GM19324 (cell line): ENCODE results near the gene AK5.
A peak's percentile ranks its signal among the peaks of the same experiment; 100 is the strongest.
"Not testable (repeated sequence)": the region's sequence is repeated elsewhere in the genome, so short reads cannot be mapped to it uniquely, and the experiment has no call there.

Experiments
- ATAC-seq: cut with Tn5 transposase; IDR thresholded peaks from one replicate; pipeline ENCODE4 v1.9.1; 2021; ENCODE audit warnings: mild to moderate bottlenecking, moderate library complexity; ENCODE audit not compliant: unreplicated experiment, low FRiP score

AK5 gene

DNA sequence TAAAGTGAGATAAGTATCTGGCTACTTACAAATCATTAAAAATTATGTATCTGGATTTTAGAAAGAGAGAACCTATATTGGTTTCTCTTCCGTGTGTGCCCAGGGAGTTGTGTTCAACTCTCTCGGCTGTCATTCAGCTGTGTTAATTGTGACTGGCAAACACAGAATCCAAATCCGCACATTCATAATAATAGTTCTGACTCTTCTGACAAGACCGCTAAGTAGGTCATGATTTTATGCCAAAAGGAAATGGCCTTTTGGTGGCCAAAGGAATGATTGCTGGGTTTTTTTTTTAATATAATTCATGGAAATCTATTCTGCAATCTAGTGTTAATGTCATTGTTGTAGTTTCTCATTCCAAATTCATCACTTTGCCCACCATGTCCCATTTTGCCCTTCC, 110.7 kb downstream of the AK5 start:
- no peak for ATAC-seq

DNA sequence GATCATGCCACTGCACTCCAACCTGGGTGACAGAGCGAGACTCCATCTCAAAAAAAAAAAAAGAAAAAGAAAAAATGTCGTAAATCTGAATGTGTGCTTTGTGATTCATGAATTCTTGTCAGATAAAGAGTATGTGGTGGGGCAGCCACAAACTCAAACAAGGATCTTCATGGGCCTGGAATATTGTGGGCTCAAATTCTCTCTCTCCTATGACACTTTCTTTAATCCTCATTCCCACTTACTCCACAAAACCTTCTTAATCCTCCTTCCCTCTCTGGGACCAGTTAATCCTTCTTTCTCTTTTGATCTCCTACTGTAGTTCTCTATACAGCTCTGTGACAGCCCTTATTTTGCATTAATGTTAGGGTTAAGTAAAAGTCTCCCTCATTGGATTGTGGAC, 112.3 kb downstream of the AK5 start:
- no peak for ATAC-seq

DNA sequence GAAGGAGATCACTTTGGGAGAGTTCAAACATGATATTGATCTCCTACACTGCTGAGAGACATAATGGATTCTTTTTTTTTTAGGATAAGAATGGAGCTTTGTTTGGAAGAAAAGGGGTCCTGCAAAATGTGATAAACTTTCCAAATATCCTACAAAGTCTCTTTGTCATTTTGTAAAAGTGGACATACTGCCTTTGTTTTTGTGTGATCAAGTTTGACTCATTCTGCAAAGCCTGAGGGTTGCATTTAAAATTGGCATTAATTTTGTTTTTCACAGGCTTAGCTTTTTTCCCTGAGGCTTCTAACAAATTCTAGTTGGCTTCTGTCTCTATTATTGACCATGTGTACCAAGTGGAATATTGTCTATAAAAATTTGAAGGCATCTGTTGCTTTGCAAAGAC, 113.2 kb downstream of the AK5 start:
- no peak for ATAC-seq

DNA sequence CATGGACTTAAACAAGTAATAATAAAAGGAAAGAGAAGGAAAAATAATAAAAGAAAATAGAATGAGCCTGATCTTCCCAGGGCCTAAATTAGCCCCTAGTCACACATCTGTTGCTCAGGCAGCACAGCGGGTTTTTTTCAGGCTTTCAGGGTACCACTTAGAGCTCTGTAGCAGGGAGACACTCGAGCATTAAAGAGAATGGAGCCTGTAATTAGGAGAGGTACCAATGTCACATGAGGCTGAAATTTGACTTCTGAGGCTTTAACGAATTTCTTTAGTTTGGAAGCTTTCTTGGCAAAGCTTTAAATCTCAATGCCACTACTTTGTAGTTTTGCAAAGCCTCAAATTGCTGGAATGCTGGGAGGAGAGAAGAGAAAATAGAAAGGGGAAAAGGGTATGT, 116.3 kb downstream of the AK5 start:
- no peak for ATAC-seq

DNA sequence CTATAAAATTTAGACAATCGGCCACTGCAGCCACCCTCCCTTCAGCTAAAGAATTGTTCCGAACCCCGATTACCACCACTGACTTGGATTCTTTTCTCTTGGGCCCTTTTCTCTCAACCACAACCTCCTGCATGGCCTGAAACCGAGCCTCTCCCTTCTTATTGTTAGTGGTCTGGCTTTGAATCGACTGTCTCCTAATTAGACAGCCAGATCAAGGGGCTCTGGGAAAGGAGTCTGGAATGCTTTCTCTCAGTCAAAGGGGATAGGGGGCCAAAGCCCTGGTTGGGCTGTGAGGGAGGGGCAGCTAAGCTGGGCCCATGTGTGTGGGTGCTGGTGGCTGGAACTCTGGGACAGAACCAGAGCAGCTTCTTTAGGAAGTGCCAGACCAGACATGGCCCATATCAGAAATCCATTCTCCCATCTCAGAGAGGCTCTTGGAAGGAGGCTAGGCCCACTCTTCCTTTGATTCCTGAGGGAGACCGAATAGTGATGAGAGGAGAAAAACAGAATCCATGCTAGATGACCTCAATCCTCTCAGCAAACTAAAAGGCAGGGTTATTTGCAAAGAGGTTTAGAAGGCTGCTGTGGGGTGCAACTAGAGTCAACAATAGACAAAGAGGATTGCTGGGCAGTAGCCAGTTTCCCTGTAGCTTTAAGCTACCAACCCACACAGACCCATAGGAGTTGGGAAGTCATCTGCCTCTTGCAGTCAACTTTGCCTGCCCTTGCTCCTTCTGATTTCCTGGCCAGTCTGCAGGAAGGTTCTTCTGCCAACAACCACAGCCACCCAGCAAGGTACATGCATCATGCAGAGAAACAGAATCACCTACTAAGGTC, 117.6 kb downstream of the AK5 start:
- no peak for ATAC-seq

DNA sequence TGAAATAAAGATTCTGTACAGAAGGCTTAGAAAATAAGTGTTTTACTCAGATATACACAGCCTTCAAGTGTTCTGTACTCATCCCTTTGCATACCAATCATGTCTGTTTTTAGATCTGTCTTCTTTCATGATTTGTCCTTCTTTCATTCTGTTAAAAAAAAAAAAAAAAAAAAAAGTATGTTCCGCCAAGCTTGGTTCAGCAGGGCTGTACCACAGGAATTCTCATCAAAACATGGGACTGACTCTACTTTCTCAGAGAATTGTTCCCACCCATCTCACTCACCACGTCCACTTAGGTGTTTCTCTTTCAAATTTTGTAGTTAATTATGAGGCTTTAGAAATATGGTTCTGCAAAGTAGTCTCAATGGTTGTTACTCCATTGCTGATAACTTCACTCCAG, 119.0 kb downstream of the AK5 start:
- ATAC-seq = no peak

DNA sequence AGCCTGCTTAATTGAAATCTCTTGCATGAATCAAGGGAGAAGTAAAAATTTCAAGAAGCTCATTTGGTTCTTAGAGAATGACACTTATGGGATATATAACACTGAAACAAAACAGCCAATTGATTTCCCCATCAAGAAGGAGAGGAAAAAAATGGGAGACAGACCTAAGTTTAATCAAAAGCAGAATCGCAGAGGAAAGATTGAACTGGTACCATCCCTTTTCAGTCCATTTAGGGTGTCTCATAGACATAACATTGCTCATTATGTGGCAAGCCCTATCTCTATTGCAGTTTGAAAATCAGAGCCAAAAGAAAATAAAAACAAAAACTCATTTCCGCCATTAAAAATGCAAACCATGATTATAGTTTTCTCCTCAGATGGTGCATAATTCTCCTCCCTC, 119.6 kb downstream of the AK5 start:
- ATAC-seq = no peak

DNA sequence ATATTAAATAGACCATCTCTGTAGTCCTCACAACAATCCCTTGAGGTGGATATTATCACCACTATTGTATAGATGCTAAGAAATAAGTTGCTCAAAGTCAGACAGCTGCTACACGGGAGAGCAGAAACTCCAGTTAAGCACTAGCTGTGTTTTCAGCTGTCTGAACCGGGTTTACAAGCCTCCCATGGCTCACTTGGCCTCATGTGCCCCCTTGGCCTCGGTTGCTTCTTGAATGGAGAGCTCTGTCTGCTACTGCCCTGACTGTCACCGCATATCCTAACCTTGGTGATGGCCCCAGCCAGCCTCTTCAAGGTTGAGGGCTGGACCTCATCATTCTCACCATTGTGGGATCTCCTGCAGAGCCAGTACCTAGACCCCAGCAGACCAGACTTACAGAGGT, 123.4 kb downstream of the AK5 start:
- no peak for ATAC-seq

DNA sequence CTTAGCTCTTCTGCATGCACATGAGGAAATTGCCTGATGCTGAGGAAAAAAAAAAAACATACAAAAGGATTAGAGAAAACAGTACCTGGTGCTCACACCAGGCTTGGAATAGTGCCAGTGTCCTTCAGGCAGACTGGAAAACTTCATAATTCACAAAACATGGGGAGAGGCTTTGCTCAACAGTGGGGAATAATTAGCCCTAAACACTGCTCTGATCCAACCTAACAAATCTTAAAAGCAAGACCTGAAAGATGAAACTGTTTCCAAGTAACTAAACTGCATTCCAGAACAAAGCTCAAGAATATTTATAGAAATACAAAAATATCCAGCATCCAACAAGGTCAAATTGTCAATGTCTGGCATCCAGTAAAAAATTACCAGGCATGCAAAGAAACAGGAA, 124.8 kb downstream of the AK5 start:
- no peak for ATAC-seq

DNA sequence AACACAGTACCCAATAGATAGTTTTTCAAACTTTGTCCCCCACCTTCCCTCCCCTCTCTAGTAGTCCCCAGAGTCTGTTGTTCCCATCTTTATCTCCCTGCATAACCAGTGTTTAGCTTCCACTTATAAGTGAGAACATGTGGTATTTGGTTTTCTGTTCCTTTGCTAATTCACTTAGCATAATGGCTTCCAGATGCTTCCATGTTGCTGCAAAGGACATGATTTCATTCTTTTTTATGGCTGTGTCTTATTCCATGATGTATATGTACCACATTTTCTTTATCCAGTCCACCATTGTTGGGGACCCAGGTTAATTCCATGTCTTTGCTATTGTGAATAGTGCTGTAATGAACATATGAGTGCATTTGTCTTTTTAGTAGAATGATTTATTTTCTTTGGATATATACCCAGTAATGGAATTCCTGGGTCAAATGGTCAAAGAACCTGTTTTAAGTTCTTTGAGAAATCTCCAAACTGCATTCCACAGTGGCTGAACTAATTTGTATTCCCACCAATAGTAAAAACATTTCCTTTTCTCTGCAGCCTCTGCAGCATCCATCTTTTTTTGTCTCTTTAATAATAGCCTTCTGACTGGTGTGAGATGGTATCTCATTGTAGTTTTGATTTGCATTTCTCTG, 126.0 kb downstream of the AK5 start:
- ATAC-seq = no peak

DNA sequence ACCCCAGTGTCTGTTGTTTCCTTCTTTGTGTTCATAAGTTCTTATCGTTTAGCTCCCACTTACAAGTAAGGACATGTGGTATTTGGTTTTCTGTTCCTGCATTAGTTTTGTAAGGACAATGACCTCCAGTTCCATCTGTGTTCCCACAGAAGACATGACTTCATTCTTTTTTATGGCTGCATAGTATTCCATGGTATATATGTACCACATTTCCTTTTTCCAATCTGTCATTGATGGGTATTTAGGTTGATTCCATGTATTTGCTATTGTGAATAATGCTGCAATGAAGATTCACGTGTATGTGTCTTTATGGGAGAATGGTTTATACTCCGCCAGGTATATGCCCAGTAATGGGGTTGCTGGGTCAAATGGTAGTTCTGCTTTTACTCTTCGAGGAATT, 127.1 kb downstream of the AK5 start:
- ATAC-seq = not testable (repeated sequence)

DNA sequence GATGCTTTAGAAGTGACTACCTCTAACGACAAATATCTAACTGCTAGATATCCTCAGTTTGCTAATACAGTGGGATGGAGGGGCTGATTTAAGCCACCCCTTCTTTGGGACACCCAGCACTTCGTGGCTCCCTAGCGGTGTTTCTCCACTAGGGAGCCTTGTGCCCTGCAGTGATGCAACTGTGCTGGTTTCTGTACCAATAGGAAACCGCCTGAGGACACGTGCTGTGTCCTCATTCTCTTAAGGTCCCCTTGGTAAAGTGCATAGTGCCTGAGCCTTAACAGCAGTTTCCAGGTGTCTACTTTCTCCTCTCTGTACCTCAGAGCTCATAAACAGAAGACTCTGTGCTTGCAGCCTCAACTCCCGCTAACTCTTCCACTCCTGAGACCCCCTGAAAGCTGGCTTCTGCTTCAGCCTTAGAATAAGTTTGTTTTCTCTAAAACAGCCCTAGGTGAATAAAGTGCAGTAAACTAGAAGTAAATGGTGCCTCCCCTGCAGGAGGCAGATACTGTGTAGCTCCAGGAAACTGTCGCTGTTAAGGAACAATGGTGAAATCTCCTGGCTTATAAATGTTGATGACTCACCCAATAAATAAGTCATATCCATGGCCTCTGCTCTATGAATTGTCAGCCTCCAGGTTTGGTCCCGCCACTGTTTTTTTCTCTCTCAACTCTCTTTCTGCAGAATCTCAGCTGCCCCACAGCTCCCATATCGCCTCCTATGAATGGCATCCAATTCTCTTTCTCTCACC, 130.4 kb downstream of the AK5 start:
- ATAC-seq = no peak

DNA sequence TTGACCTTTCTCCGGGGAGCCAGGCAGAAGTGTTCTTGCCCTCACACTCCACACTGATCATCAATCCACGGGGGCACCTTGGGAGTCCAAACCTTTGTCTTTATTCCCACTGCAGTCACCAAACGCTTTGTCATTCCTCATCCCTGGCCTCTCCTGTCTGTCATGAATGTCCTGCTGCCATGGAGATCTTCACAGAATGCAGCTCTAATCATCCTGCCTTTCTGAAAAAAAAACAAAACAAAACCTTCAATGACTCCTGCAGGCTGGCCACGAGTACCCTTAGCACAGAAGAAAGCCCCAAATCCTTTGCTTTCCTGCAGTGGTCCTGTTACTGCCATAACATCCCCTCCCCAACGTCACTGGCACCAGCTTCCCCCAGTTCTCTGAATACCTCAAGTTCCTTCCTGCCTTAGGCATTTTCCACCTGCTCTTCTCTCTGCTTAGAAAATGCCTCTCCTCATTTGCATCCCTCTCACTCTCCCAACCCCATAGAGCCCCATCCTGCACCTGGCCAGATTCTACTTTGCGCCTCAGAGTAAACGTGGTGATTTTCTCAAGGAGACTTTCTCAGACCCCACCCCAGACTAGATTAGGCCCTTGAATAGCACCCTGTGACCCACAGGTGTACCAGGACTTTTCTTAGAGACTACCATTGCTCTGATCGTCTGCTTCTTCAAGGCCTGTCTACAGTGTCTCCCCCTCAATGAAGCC, 131.2 kb downstream of the AK5 start:
- ATAC-seq = peak; percentile 47

DNA sequence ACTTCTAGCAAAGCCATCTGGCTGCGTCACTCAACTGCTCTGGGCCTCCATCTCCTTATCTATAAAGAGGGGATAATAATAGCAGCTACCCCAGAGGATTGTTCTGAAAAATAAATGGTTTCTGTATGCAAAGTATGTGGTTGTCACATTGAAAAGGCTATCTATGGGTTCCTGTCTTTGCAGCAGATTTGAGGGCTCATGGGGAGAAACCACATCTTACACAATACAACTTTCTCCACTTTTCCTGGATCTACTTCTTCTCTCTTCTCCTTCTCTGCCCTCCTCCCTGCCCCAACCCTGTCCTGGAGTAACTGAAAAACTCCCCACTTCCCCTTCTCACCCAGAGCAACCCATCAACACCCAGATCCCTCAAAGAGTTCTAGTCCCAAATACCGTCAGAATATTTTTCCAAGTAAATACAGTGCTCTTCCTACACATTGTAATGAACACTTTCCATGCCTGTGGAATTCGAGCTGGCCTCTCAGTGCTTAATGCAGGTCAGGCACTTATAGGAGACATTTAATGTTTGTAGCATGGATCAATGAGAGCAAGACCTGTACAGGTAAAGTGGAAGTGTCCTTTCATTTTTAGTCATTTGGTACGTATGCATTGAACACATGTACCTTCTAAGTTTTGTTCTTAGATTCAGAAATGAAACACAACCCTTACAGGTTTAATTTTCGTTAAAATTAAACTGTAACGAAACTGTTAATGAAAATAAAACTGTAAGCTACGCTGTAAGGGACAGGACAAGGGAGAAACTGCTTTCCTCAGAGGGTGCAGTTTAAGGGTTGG, 131.9 kb downstream of the AK5 start:
- ATAC-seq = peak; percentile 88

DNA sequence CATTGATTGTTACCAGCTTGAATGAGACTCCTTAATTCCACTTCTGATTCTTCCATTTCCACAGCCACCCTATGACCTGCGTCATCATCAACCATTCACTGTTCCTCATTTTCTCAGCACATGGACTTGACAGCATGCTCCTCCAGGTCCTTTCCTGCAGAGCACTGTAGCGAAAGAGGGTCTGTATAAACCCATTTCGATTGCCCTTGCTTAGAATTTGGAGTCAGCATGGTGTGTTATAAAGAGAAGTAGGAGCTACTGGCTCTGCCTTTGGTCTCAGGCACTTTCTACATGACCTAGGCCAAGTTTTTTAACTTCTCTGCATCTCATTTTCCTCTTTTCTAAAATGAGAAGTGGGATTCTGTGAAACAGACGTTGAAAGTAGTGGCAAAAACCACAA, 133.8 kb downstream of the AK5 start:
- no peak for ATAC-seq

DNA sequence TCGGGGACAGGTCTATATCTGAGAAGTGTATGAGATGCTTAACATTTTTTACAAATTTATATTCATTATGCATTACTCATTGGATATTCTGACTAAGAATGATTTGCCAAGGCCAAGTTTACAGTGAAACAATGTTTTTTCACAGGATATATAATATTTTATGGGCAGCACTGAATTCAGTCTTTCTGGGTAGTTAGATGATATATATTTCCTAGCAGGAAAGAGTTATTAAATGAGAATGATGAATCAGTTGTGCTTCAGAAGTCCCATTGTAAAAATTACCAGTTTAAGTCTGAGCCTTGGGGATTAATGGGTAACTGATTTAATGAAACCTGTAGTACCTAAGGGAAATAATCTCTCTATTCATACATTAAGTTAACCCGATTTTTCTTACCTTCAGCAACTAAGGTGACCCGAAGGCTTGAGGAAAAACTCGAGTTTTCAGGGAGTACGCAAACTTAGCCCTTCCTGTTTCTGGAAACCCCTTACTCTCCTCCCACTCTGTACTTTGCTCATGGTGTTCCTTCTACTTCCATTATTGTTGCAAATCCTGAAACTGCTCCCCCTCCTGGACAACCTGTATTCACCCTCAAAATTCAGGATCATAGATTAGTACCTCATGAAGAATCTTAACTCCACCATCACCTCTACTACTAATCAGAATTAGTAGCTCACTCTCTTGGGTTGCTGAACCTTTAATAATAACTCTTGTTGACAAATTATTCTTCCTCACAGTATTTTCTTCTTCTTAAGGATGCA, 135.1 kb downstream of the AK5 start:
- no peak for ATAC-seq

DNA sequence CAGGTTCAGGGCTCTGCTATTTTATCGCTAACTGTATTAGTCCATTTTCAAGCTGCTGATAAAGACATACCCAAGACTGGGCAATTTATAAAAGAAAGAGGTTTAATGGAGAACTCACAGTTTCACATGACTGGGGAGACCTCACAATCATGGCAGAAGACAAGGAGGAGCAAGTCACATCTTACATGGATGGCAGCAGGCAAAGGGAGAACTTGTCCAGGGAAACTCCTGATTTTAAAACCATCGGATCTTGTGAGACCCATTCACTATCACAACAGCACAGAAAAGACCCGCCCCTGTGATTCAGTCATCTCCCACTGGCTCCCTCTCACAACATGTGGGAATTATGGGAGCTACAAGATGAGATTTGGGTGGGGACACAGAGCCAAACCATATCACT, 136.2 kb downstream of the AK5 start:
- not testable (repeated sequence) for ATAC-seq

DNA sequence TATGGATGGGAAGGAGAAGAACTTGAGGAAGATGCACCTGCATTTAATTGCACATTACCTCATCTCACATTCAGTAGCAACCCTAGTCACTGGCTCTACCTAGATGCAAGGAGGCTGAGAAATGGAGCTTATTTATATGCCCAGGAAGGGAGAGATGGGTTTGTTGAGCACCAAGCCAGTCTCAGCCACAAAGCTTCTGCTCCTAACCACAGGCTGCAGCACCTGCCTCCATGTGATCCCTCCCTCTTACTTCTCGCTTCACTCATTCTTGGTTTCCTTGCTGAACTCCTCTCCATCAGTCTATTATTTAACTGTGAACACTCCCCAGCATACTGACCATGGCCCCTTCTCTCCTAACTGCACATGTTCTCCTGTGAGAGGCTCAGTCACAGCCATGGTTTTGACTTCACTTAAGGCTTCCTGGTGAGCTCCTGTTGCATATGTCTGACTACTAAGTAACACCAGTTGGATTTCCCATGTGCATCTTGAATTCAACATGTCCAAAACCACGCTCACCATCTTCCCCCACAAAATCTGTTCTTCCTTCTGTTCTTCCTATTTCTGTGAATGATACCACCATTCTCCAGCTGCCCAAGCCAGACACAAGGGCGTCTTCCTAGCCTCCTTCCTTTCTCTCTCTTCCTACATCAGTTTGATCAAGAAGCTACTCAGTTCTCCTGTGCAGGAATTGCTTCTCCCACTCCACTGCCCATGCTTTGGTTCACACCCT, 139.8 kb downstream of the AK5 start:
- no peak for ATAC-seq

DNA sequence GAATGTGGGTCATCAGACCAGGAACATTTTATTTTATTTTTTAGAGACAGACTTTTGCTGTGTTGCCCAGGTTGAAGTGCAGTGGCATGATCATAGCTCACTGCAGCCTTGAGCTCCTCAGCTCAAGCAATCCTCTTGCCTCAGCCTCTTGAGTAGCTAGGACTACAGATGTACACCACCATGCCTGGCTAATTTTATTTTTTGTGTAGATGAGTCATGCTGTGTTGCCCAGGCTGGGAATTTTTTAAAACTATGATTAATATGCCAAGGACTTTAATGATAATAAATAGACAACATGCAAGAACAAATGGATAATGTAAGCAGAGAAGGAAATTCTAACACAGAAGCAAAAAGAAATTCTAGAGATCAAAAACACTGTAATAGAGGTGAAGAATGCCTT, 142.4 kb downstream of the AK5 start:
- ATAC-seq = no peak
